Pericardium fibroblast (primary cell): ENCODE results near the gene HOXA3. TPM values are rescaled to one million over a fixed set of nuclear protein-coding genes. Genes with fewer than 3 reads are reported as not detected.

ENCODE experiments used
- total RNA-seq: library from RNA; depleted of rRNA; stranded (reverse); fragments of >200 nt; gene quantifications from 2 replicates; pipeline ENCODE4 v1.2.3, GENCODE V29; 2015

Gene HOXA3
- total RNA-seq, 1 donor from 2014 or later, result 8.3 TPM

Other genes starting within 250 kb of the HOXA3 start
- 0.23 and 3.3 TPM in 2 replicates for gene HOXA1, start 56.6 kb downstream of the HOXA3 start, total RNA-seq
- gene HOXA2, start 49.9 kb downstream of the HOXA3 start, total RNA-seq, result 6.4 TPM in 1 of 2 replicates, not detected in the other
- gene HOXA4, start 21.8 kb downstream of the HOXA3 start, total RNA-seq, result 1.5 TPM in 1 of 2 replicates, not detected in the other
- 1.3 and 35.0 TPM in 2 replicates for gene HOXA5, start 8.9 kb downstream of the HOXA3 start, total RNA-seq
- gene HOXA6, start 4.8 kb downstream of the HOXA3 start, total RNA-seq, result 0.26 and 0.35 TPM in 2 replicates
- 0.26 and 0.58 TPM in 2 replicates for gene HOXA7, start 4.1 kb upstream of the HOXA3 start, total RNA-seq
- 4.0 TPM in 1 of 2 replicates, not detected in the other for gene HOXA9, start 13.0 kb upstream of the HOXA3 start, total RNA-seq
- gene HOXA10, start 21.7 kb upstream of the HOXA3 start, total RNA-seq, result 2.3 TPM in 1 of 2 replicates, not detected in the other
- gene HOXA11, start 32.6 kb upstream of the HOXA3 start, total RNA-seq, result 4.0 TPM in 1 of 2 replicates, not detected in the other
- gene HOXA13, start 47.5 kb upstream of the HOXA3 start, total RNA-seq, result not detected in 2 replicates
- not detected in 2 replicates for gene EVX1, start 90.2 kb upstream of the HOXA3 start, total RNA-seq